Stimulated activated CD8-positive, alpha-beta memory T cell treated with anti-CD3 and anti-CD28 coated beads, Interleukin-12 subunit alpha, Interleukin-12 subunit beta, amount 100 ng/mL, for 4 hours (primary cell): ENCODE data around the gene CCSER2.

Source experiments
- DNase-seq: peaks from one replicate; pipeline ENCODE4 v3.0.0-alpha.2; 2020; ENCODE audit warnings: low read depth

The CCSER2 gene

DNA sequence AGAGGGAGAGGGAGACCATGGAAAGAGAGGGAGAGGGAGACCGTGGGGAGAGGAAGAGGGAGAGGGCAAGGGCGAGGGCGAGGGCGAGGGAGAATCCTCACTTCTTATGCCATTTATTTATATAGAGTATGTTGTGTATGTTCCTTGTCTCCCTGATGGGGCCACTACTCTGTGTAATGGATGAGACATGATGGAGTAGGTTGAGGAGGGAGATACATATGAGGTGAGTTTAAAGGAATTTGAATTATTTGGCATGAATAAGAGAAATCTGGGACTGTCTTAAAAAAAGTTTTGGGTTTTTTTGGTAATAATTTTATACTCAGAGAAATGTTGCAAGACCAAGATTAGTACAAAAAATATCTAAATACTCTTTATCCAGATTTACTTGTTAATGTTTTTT lies 20.1 kb downstream of the CCSER2 start:
- no peak for DNase-seq

DNA sequence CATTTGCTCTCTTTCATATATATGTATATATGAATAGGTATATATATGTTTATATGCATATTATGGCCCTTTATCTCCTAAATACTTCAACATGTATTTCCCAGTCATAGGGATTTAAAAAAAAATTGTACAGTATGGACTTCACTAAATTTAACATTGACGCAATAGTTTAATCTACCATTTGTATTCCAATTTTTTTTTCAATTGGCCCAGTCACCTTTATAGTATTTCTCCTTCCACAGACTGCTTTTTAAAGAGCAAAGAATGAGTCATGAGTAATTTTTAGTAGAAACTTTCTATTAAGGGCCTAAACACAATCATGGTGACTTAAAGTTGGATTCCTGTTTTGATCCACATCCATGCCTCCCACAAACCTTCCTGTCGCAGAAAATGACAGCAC lies 20.5 kb downstream of the CCSER2 start:
- no peak for DNase-seq

DNA sequence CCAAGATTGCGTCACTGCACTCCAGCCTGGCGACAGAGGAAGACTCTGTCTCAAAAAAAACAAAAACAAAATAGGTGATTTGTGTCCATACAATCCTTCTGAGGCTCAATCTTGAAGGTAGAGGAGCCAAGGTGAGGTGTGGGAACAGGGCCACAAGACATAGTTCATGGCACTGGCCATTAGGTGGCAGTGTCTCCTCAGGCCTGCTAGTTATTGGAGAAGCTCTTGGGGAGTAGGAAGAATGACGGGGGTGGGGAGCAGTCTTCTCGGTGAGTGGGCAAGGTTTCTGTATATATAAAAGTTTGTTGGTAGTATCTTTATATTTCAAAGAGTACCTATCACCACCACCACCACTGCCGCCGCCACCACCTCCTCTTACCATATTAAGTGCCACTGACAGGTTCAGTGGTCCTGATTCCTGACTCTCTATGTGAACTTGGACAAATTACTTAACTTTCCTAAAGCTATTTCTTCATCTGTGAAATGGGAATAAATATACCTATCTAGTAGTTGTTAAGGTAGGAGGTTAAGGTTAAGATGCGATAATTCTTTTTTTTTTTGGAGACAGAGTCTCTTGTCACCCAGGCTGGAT lies 24.0 kb downstream of the CCSER2 start:
- peak; percentile 41 for DNase-seq

DNA sequence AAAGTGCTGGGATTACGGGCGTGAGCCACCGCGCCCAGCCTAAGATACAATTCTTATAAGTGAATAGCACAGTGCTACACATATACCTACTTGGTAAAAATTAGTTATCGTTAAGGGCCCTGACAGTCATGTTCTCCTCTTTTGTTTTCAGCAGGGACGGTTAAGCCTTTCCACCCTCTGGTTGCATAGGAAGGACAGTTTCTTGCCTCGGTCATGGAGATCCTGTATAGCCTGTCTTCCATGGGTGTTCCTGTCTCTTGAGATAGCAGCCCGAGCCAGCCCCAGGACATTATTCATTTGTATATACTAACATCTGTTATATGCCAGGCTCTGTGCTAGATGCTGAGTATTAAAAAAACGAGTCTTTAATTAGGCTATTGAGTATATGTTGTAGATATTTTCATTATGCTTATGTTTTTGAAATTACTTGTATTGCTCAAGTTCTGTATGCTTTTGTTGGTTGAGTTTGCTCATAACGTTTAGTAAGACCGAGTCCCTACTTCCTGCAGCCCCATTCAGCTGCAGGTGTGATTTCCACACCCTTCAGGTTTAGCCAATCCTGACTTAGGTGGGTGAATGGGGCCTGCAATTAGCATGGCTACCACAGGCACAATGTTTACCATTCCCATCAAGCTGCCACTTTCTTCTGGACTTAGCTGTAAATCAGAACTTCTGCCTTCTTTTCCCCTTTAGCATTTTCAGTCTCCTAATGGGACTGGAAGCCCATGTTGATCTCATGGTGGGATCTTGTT lies 24.8 kb downstream of the CCSER2 start:
- DNase-seq: no peak

DNA sequence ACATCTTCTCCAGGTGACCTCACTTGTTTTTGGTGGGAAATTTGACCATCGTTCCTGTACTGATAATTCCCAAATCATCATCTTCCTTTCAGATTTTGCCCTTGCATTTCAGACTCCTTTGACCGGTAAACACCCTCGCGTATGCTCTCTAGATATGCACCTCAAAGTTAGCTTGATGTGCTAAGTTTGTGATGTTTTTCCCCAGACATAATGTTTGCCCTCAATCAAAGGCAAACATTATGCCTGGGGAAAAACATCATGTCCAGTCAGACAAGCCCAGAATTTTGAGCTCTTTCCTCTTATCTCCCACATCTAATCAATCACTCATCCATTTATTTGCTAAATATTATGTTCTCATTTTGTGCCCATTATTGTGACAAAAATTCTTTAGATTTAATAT lies 26.2 kb downstream of the CCSER2 start:
- DNase-seq: no peak

DNA sequence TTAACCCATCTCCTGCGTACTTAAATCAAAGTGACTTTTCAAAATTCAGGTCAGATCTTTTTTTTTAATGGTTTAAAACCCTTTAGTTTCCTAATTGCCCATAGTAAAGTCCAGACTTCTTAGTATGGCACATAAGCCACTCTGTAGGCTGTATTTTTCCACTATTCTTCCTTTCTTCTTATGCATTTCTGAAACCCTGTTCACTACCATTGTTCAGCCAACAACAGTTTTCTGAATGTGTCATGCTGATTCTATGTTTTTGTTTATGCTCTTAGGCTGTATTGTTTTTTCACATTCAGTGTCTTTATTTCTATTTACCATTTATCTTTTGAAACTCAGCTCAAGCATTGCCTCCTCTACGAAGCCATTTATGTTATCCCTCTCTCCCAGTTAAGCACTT lies 26.7 kb downstream of the CCSER2 start:
- DNase-seq: no peak

DNA sequence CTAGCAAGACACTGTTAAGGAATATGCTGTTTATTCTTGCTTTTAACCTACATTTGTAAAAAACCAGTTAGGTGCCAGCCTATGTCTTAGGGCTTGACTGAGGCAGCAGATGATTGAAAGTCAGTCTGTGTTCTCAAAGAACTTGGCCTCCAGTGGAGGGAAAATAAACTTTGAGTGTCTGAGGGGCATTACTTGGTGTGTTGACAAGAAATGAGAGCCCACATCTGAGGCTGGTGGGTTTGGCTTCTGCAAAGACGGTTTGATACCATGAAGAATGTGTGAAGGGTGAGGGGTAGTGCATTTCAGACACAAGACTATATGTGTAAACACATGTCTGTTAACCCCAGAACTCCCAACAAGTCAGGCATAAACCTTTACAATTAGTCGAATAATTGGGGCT lies 28.5 kb downstream of the CCSER2 start:
- DNase-seq: no peak

DNA sequence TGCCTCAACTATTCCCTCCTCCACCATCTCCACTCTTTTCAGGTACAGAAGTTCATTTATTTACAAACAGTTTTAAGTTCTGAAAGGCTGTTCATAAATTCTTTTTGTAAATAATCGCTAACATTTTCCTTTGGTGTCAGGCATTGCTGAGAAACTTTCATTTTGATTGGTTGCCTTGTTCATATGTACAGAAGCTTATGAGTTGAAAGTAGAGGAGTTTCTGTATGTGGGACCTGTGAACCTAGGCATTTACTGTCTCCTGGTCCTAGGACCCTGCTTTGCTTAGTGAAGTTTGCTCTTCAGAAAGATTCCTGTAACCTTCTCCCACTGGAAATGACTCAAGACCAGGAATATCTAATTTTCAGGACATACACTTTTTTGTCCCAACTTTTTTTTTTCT lies 30.4 kb downstream of the CCSER2 start:
- DNase-seq: no peak

DNA sequence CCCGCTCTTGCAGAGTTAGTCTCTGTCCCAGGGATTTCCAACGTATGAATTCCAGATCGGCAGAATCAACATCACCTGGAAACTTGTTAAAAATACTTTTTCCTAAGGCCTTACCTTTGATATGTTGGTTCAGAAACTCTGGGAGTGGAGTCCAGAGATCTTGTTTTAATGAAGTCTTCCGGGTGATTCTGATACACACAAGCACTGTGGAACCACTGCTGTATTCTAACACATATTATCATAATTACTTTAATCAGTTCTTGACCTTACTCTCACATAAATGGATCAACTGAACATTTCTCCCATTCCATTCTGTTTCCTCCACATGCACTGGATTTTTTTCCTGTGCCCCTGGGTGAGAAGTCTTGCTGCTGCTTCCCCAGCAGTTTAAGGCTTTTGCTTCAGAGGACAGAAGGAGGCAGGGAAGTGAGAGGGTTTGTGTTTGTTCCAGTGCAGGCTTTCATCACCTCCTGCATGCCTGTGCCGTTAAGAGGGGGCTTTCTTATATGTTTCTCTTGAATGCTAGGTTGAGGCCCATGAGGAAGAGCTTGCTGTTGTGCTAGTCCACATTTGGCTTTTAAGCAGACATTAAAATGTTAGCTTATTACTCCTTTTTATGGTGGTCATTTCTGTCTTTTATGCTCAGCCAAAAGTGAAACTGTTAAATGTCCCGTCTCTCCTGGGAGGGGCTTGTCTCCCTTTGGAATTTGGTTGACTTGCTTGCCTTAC lies 32.4 kb downstream of the CCSER2 start:
- no peak for DNase-seq

DNA sequence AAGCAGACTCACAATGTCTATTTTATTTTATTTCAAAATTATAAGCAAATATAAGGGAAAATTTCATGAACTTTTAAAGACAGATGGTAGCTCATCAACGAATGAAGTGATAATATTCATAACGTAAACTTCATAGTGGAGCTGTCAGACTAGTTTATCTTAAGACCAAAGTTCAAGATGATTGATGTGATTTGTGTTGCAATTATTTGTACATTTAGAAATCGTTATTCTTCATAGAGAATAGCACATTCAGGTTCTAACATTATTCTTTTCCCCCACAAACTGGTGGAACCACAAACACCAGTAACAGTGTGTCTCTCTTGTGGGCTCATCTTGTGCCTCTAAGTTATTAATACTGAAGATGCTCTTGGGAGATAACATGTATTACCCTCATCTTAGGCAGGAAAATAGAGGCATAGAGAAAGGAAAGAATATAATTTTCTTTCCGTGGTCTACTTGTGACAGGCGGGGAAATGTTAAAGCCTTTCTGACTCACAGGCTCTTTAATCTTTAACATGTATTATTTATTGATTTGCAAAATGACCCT lies 37.0 kb downstream of the CCSER2 start:
- no peak for DNase-seq

DNA sequence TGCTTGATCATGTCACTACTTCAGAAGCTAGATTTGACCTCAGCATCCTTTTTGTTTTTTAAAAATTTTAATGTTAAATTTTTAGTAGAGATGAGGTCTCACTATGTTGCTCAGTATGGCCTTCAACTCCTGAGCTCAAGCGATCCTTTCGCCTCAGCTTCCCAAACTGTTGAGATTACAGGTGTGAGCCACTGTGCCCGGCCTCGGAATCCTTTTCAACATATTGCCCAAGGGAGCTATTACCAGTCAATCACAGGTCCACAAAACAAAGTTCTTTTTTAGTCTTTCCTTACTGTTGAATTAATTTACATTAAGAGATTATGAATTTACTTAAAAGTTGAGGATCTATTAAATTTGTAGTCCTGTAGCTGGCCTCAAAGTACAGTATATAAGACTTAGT lies 37.7 kb downstream of the CCSER2 start:
- no peak for DNase-seq

DNA sequence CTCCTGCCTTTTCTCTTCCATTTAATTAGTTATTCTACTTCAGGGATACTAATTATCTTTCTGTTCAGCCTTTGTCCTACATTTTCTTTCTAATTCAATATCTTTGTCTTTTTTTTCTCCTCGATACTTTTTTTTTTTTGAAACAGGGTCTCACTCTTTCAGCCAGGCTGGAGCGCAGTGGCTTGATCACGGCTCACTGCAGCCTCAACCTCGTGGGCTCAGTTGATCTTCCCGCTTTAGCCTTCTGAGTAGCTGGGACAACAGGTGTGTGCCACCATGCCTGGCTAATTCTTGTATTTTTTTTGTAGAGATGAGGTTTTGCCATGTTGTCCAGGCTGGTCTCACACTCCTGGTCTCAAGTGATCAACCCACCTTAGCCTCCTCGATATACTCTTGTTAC lies 38.9 kb downstream of the CCSER2 start:
- DNase-seq: no peak

DNA sequence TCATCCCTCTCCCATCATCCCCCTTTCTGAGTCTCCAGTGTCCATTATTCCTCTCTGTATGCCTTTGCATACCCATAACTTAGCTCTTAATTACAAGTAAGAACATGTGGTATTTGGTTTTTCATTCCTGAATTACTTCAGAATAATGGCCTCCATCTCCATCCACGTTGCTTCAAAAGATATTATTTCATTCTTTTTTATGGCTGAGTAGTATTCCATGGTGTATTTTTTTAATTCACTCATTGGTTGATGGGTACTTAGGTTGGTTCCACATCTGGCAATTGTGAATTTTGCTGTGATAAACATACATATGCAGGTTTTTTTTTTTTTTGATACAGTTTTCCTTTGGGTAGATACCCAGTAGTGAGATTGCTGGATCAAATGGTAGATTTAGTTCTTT lies 40.4 kb downstream of the CCSER2 start:
- no peak for DNase-seq

DNA sequence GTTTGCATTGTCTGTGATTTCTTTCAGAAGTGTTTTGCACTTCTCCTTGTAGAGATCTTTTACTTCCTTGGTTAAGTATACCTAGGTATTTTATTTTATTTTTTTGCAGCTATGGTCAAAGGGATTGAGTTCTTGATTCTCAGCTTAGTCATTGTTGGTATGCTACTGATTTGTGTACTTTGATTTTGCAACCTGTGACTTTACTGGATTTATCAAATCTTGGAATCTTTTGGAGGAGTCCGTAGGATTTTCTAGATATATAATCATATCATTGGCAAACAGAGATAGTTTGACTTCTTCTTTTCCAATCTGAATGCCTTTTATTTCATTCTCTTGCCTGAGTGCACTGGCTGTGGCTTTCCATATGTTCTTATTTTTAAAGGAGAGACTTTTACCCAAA lies 41.9 kb downstream of the CCSER2 start:
- DNase-seq: no peak

DNA sequence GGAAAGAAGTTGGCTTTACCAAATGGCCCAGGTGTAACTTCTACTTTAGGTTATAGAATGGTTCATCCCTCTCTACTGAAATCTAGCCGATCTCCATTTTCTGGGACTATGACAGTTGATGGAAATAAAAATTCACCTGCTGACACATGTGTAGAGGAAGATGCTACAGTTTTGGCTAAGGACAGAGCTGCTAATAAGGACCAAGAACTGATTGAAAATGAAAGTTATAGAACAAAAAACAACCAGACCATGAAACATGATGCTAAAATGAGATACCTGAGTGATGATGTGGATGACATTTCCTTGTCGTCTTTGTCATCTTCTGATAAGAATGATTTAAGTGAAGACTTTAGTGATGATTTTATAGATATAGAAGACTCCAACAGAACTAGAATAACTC lies 43.6 kb downstream of the CCSER2 start:
- no peak for DNase-seq

DNA sequence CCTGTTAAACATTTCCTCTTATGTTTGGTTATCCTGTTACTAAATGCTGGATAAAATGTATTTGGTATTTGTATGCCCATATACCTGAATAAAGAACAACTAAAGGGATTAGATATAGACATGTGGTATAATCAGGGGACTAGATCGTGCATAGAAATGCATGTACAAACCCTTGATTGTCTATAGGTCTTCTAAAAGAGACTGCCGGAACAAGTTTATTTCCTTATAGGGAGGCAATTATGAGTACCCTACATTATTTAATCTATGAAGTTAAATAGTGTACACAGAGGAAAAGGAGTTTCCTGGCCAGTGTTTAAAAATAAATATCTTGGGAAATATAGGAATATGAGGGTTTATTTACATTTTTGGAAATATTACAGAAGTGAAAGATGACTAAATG lies 44.6 kb downstream of the CCSER2 start:
- no peak for DNase-seq

DNA sequence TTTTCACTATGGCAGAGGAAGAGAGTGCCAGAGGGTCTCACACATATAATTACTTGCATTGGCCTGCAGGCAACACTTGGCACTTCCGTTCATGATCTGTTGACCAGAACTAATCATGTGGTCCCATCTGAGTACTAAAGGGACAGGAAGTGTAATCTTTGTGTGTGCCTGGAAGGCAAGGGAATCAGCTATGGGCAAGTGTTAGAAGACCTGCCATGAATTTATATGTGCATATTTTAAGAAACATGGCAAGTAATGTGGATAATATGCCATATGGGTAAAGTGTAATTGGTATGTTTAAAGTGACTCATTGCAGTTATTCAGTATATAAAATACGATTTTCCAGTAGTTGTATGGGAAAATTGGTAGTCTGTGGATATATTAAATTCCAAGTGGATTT lies 46.1 kb downstream of the CCSER2 start:
- no peak for DNase-seq

DNA sequence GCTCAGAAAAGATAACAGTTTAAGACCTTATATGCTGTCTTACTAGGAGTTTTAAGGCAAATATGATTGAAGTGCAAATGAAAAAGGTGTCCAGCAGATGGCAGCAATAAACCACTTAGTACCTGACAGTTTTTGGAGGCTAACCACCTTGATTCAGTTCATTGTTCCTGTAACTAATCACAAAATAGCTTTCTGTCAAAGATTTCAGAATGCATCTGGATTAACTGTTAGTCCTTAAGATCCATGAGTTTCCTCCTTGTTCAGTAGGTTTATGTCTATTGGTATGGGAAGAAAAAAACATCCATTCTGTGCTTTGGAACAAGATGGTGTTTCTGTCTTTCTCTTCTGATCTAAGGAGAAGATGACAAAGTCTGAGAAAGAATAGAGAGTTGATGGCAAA lies 46.6 kb downstream of the CCSER2 start:
- DNase-seq: no peak

DNA sequence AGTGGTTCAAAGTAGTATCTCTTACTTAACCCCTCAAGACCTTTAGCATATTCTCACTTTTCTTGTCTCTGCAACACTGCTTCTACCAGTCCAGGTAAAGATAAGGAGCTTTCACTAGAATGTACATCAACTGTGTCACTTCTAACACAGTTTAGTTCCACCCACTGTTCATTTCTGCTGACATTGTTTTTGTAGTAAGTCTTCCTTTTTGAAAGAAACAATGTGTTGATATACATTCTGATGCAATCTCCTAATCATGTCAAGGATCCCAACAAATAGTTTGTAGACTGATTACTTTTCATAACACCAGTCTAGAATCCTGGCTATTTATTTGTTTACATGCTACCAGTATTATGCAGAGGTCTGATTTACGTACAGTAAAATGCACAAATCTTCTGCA lies 47.5 kb downstream of the CCSER2 start:
- DNase-seq: no peak

DNA sequence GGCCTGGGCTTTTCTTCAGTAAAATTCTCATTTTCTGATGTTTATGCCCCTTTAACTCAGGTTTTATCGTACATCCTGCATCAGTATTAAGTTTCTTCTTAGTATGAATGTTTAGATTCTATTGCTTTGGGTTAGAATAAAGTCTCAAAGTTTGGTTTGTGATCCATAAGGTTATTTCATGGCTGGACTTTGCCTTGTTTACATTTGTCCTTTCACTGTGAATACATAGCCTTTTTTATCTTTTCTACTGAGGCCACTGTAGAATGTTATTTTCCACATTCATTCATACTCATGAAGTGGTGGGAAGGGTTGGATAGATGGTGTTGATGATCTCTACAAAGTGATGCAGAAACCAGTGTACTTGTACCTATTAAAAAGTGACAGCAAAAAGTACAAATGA lies 59.8 kb downstream of the CCSER2 start:
- no peak for DNase-seq

DNA sequence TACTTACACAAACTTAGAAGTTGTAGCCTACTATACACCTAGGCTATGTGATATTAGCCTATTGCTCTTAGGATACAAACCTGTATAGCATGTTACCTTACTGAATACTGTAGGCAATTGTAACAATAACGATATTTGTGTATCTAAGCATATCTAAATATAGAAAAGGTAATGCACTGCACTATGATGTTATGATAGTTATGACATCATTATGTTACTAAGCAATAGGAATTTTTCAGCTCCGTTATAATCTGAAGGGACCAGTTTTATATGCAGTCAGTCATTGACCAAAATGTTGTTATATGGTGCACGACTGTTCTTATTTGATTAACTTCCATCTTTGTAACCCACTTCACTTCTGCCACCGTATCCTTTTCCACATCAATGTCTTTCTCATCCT lies 62.0 kb downstream of the CCSER2 start:
- no peak for DNase-seq

DNA sequence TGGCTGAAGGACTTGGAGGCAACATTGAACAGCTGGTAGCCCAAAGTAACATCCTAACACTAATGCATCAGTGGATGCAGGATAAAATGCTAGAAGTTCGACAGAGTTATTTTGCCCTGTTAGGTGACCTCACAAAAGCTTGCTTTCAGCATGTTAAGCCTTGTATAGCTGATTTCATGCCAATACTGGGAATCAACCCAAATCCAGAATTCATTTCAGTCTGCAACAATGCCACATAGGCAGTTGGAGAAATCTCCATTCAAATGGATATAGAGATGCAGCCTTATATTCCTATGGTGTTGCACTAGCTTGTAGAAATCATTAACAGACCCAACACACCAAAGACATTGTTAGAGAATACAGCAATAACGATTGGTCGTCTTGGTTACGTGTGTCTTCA lies 62.9 kb downstream of the CCSER2 start:
- DNase-seq: no peak

DNA sequence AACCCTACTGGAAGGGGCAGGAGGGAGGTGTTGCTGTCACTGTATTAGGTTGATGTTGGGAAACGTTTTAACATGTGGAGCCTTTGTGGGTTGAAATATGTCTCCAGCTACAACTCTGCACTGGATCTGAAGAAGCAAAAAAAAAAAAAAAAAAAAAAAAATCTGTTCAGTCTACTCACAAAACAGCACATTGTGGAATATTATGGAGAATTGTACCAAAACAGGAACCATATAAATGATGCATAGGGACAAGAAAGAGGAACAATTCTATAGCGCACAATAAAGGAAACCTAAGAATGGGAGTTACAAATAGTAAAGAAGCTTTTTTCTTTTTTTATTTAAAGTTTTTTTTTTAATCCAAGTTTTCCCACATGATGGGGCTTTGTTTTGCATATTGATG lies 63.8 kb downstream of the CCSER2 start:
- no peak for DNase-seq
